Panc1 (cell line): ENCODE data around the gene PPT2. TPM values are rescaled to one million over a fixed set of nuclear protein-coding genes. Genes with fewer than 3 reads are reported as not detected.
A peak's percentile ranks its signal among the peaks of the same experiment; 100 is the strongest.
"Not testable (repeated sequence)": the region's sequence is repeated elsewhere in the genome, so short reads cannot be mapped to it uniquely, and the experiment has no call there.

Source experiments
- ATAC-seq: fragments of 200-7000 bp; cut with Tn5 transposase; 2 replicates; pipeline ENCODE4 v1.9.1; 2020; ENCODE audit warnings: mild to moderate bottlenecking, moderate library complexity
- BruUV-seq: library from RNA; stranded (reverse); fragments of 400-500 nt; replicated peaks from 2 replicates; lab custom pipeline; 2021; lab: Mats Ljungman, UMichigan
- CTCF ChIA-PET: fragments of 300-600 bp; sonication (Branson Sonifier 250); formaldehyde crosslinking; loops from one replicate; lab custom pipeline; 2022; ENCODE audit warnings: antibody characterized with exemption; lab: Charles Lee
- POLR2A ChIA-PET: fragments of 300-600 bp; sonication (Branson Sonifier 250); formaldehyde crosslinking; loops from one replicate; lab custom pipeline; 2022; ENCODE audit warnings: antibody characterized with exemption; lab: Charles Lee
- DNase-seq: peaks from one replicate; pipeline ENCODE4 v3.0.0-alpha.2; 2010; ENCODE audit warnings: low read depth, low spot score
- H3K27ac ChIP-seq: 2 replicates; pipeline ENCODE4 v1.5.1; 2011; ENCODE audit warnings: mild to moderate bottlenecking, low read length, inconsistent platforms
- H3K27me3 ChIP-seq: fragments of 200-500 bp; sonication (Bioruptor generic); 2 replicates; pipeline ENCODE4 v1.6.0; 2014; ENCODE audit warnings: low read length, inconsistent platforms; ENCODE audit not compliant: control insufficient read depth, insufficient read depth
- H3K36me3 ChIP-seq: fragments of 200-500 bp; sonication (Bioruptor generic); 2 replicates; pipeline ENCODE4 v1.5.1; 2014; ENCODE audit warnings: inconsistent platforms, mild to moderate bottlenecking, low read length, moderate library complexity; ENCODE audit not compliant: control insufficient read depth, insufficient read depth
- H3K4me1 ChIP-seq: 2 replicates; pipeline ENCODE4 v1.5.1; 2011; ENCODE audit warnings: inconsistent platforms, mild to moderate bottlenecking, low read length, moderate library complexity; ENCODE audit not compliant: control insufficient read depth, insufficient read depth
- H3K4me3 ChIP-seq, 2 experiments: 2 replicates each; pipeline ENCODE4 v1.5.1; 2011 to 2012; ENCODE audit warnings: low read depth in 2 of 2, low read length in 2 of 2, mild to moderate bottlenecking in 2 of 2, inconsistent platforms in 1 of 2, moderate library complexity in 1 of 2
- H3K9me3 ChIP-seq: fragments of 200-500 bp; sonication (Bioruptor generic); 2 replicates; pipeline ENCODE4 v1.5.1; 2014; ENCODE audit warnings: low read depth, mild to moderate bottlenecking, inconsistent platforms, low read length, moderate library complexity; ENCODE audit not compliant: control insufficient read depth, insufficient read depth
- POLR2AphosphoS5 ChIP-seq: IDR thresholded peaks from 2 replicates; pipeline ENCODE4 v1.6.1; 2012; ENCODE audit warnings: mild to moderate bottlenecking, low read depth, low read length, moderate library complexity
- SIN3A ChIP-seq: IDR thresholded peaks from 2 replicates; pipeline ENCODE4 v1.6.1; 2012; ENCODE audit warnings: low read depth, mild to moderate bottlenecking, low read length, moderate library complexity, borderline replicate concordance; ENCODE audit not compliant: insufficient read depth
- TCF7L2 ChIP-seq: IDR thresholded peaks from 2 replicates; pipeline ENCODE4 v1.6.1; 2011; ENCODE audit warnings: mild to moderate bottlenecking, low read depth, low read length, inconsistent platforms
- in situ Hi-C: cut with HindIII; loops from 2 replicates; pipeline ENCODE4 v1.10.0; 2016; ENCODE audit warnings: low sequenced_read_pairs, low pct_unique_long_range_greater_than_20kb
- intact Hi-C: fragments of 100-400 bp; cut with micrococcal nuclease; formaldehyde crosslinking; loops from one replicate; pipeline ENCODE4 v1.10.0; 2022; ENCODE audit not compliant: unreplicated experiment
- total RNA-seq: library from RNA; stranded (reverse); gene quantifications from one replicate; pipeline ENCODE4 v1.2.1, GENCODE V29; 2021; ENCODE audit not compliant: unreplicated experiment
- TF ChIP-seq, protein P1 (sequence below), 2 experiments: IDR thresholded peaks; 2 replicates each; pipeline ENCODE4 v1.6.1; 2011 to 2012; ENCODE audit warnings: low read depth in 2 of 2, control low read depth in 1 of 2, low read length in 1 of 2, mild to moderate bottlenecking in 1 of 2, moderate library complexity in 1 of 2; ENCODE audit not compliant: insufficient read depth in 1 of 2
- TF ChIP-seq, protein P2 (sequence below): fragments of 450-650 bp; IDR thresholded peaks from 2 replicates; pipeline ENCODE4 v1.5.1; 2017; ENCODE audit warnings: mild to moderate bottlenecking

PPT2 gene
- total RNA-seq, 1 experiment from 2014 or later = 20.1 TPM

DNA sequence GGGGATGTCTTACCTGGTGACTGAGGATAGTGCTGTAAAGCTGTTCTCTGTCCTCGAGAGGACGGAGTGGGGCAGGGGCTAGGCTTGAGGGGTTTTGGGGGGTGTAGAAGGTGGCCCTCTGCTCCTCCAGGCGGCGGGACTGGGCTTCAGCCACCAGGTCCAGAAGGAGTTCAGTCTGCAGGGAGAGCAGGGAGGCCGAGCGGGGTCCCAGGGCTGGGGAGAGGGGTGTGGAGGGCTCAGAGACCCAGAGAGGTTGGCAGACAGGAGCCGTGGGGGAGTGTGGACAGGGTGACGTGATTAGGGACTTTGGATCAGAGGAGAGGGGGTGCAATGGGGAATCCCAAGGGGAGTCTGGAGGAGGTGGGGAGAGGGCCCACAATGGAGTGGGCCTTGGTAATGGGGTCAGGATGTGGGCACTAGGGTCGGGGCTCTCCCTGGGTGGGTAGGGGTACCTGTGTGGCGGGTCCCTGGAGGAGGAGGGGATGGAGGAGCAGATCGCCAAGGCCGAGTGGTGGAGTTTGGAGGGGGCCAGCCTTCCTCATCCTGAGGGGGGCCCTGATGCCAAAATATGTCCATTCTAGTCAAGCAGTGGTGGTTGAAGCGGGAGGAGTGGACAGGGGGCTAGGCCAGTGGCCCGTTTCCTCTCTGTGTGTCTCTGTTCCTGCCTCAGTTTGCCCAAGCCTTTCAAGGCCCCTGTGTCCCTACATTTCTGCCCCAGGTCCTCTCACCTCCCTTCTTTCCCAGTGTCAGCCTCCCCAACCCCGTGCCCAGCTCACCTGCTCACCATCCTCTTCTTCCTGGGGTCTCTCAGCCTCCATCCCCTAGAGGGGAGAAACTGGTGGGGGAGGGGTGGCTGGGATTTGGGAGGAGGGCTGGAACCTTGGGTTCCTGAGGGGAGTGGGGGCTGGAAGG, 38.0 kb downstream of the PPT2 start:
- ChIA-PET CTCF (no interaction called here), POLR2A (interaction anchor here (0.6 kb wide), 1 partner anchor 282 kb away, joined by 3 read pairs; no protein-coding TSS in a partner anchor)
- ATAC-seq = no peak
- Histone ChIP-seq H3K4me3 (no peak overlapping the region), H3K9me3 (no peaks in the 10 kb centered on the region), H3K27me3 (no peaks in the 10 kb centered on the region), H3K27ac (peak overlapping the region; percentile 94), H3K4me1 (peaks cover 35% of the 10 kb centered on the region), H3K36me3 (no peaks in the 10 kb centered on the region; the same call in 1 of the 2 replicates)
- no peak for DNase-seq
- in situ Hi-C loops (no loop called here), intact Hi-C loops (loop anchor here (10.0 kb wide), 1 partner anchor 77 kb away; no protein-coding TSS in a partner anchor)
- no TSS peak for BruUV-seq
- TF ChIP-seq SIN3A = no peak
- TF ChIP-seq, protein P1, sequence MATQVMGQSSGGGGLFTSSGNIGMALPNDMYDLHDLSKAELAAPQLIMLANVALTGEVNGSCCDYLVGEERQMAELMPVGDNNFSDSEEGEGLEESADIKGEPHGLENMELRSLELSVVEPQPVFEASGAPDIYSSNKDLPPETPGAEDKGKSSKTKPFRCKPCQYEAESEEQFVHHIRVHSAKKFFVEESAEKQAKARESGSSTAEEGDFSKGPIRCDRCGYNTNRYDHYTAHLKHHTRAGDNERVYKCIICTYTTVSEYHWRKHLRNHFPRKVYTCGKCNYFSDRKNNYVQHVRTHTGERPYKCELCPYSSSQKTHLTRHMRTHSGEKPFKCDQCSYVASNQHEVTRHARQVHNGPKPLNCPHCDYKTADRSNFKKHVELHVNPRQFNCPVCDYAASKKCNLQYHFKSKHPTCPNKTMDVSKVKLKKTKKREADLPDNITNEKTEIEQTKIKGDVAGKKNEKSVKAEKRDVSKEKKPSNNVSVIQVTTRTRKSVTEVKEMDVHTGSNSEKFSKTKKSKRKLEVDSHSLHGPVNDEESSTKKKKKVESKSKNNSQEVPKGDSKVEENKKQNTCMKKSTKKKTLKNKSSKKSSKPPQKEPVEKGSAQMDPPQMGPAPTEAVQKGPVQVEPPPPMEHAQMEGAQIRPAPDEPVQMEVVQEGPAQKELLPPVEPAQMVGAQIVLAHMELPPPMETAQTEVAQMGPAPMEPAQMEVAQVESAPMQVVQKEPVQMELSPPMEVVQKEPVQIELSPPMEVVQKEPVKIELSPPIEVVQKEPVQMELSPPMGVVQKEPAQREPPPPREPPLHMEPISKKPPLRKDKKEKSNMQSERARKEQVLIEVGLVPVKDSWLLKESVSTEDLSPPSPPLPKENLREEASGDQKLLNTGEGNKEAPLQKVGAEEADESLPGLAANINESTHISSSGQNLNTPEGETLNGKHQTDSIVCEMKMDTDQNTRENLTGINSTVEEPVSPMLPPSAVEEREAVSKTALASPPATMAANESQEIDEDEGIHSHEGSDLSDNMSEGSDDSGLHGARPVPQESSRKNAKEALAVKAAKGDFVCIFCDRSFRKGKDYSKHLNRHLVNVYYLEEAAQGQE (IDR thresholded peaks at IDR 0.05; ENCODE audit: insufficient read depth in 1 of 2, low read depth in 2 of 2, low read length in 1 of 2) = no peak
- TF ChIP-seq, protein P2, sequence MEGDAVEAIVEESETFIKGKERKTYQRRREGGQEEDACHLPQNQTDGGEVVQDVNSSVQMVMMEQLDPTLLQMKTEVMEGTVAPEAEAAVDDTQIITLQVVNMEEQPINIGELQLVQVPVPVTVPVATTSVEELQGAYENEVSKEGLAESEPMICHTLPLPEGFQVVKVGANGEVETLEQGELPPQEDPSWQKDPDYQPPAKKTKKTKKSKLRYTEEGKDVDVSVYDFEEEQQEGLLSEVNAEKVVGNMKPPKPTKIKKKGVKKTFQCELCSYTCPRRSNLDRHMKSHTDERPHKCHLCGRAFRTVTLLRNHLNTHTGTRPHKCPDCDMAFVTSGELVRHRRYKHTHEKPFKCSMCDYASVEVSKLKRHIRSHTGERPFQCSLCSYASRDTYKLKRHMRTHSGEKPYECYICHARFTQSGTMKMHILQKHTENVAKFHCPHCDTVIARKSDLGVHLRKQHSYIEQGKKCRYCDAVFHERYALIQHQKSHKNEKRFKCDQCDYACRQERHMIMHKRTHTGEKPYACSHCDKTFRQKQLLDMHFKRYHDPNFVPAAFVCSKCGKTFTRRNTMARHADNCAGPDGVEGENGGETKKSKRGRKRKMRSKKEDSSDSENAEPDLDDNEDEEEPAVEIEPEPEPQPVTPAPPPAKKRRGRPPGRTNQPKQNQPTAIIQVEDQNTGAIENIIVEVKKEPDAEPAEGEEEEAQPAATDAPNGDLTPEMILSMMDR = no peak
- no peak for TF ChIP-seq TCF7L2

- Histone ChIP-seq H3K27ac (peak within 1 kb of the TSS; percentile 94), H3K4me1 (peaks cover 42% of the 10 kb centered on the region), H3K4me3 (no peak within 1 kb of the TSS), H3K27me3 (no peaks in the 10 kb centered on the region), H3K9me3 (no peaks in the 10 kb centered on the region), H3K36me3 (no peaks in the 10 kb centered on the region; the same call in 1 of the 2 replicates)
- no TSS peak for BruUV-seq
- ATAC-seq (no peak), DNase-seq (no peak)
- intact Hi-C loops (loop anchor here (10.0 kb wide), 1 partner anchor 78 kb away; no protein-coding TSS in a partner anchor), in situ Hi-C loops (no loop called here)
- TF ChIP-seq, protein P2 = no peak
- TF ChIP-seq TCF7L2 (no peak), POLR2AphosphoS5 (no peak), SIN3A (no peak)
- TF ChIP-seq, protein P1 (IDR thresholded peaks at IDR 0.05; ENCODE audit: insufficient read depth in 1 of 2, low read depth in 2 of 2, low read length in 1 of 2) = no peak
- ChIA-PET CTCF (no interaction called here), POLR2A (no interaction called here)
These were observed 38.7 kb downstream of the PPT2 start, which contains the start of gene GPSM3 for GRCh38 chr6:32192608-32193039. Gene GPSM3 (minus strand): TSS chr6:32192643. CDS start chr6:32192513, 130 bp downstream.

GRCh38 chr6:32193096-32193495, 39.2 kb downstream of the PPT2 start:
- H3K4me3 ChIP-seq, H3K27me3 ChIP-seq, CTCF ChIA-PET, H3K36me3 ChIP-seq, POLR2A ChIA-PET, DNase-seq, ATAC-seq, H3K9me3 ChIP-seq, in situ Hi-C loops, BruUV-seq: not testable (repeated sequence)
- intact Hi-C loops = loop anchor here (10.0 kb wide), 1 partner anchor 78 kb away; no protein-coding TSS in a partner anchor
- Histone ChIP-seq H3K4me1 (peaks cover 42% of the 10 kb centered on the region), H3K27ac (peak overlapping the region; percentile 81)
